K562 (cell line): Measurements from ENCODE around the gene CHPF2. TPM values are rescaled to one million over a fixed set of nuclear protein-coding genes. Genes with fewer than 3 reads are reported as not detected.

Source experiments
- CBFA2T2 ChIP-seq: fragments of 450-650 bp; conservative IDR thresholded peaks from 2 replicates; pipeline ENCODE4 v1.6.1; 2017; ENCODE audit warnings: mild to moderate bottlenecking
- CEBPG ChIP-seq, 3 experiments: fragments of 200-800 bp in 1 of 3; sonication (Bioruptor generic) in 1 of 3; sonication (generic) in 1 of 3; formaldehyde crosslinking in 1 of 3; IDR thresholded peaks in 2 of 3; conservative IDR thresholded peaks in 1 of 3; 2 replicates each; pipeline versions ENCODE4 v1.6.1 to v1.8.0; 2016 to 2022; ENCODE audit warnings: missing compliant biosample characterization in 2 of 3, missing genetic modification characterization in 2 of 3, mild to moderate bottlenecking in 1 of 3, missing genetic modification reagents in 1 of 3
- CREM ChIP-seq: IDR thresholded peaks from 2 replicates; pipeline ENCODE4 v1.6.1; 2014; ENCODE audit warnings: antibody characterized with exemption, low read depth
- KAT7 ChIP-seq: sonication (generic); formaldehyde crosslinking; IDR thresholded peaks from 2 replicates; pipeline ENCODE4 v1.8.0; 2022; ENCODE audit warnings: missing genetic modification reagents, mild to moderate bottlenecking, borderline replicate concordance
- RFX1 ChIP-seq: fragments of 450-650 bp; IDR thresholded peaks from 2 replicates; pipeline ENCODE4 v1.6.1; 2016; ENCODE audit warnings: mild to moderate bottlenecking, moderate library complexity
- SIN3B ChIP-seq: fragments of 450-650 bp; IDR thresholded peaks from 2 replicates; pipeline ENCODE4 v1.6.1; 2017; ENCODE audit warnings: low read depth, mild to moderate bottlenecking, moderate library complexity
- ZBTB1 ChIP-seq: sonication (generic); formaldehyde crosslinking; IDR thresholded peaks from 2 replicates; pipeline ENCODE4 v1.8.1; 2023; ENCODE audit warnings: missing genetic modification reagents, low read depth, mild to moderate bottlenecking, borderline replicate concordance
- ZC3H4 ChIP-seq: sonication (generic); formaldehyde crosslinking; IDR thresholded peaks from 2 replicates; pipeline ENCODE4 v1.9.0; 2021; ENCODE audit warnings: missing genetic modification reagents, borderline replicate concordance
- ZNF124 ChIP-seq: sonication (generic); formaldehyde crosslinking; IDR thresholded peaks from 2 replicates; pipeline ENCODE4 v1.8.1; 2022; ENCODE audit warnings: missing genetic modification reagents
- ZNF316 ChIP-seq: fragments of 450-650 bp; IDR thresholded peaks from 2 replicates; pipeline ENCODE4 v1.6.1; 2016
- ZNF551 ChIP-seq: fragments of 250-450 bp; sonication (Bioruptor Pico); IDR thresholded peaks from 2 replicates; pipeline ENCODE4 v1.5.0; 2021; ENCODE audit warnings: mild to moderate bottlenecking, moderate library complexity
- ZNF830 ChIP-seq: fragments of 250-450 bp; sonication (Bioruptor Pico); IDR thresholded peaks from 2 replicates; pipeline ENCODE4 v1.5.0; 2021; ENCODE audit warnings: mild to moderate bottlenecking
- ZZZ3 ChIP-seq: fragments of 450-650 bp; IDR thresholded peaks from 2 replicates; pipeline ENCODE4 v1.6.1; 2016; ENCODE audit warnings: antibody characterized with exemption, mild to moderate bottlenecking, moderate library complexity
- polyA plus RNA-seq, 8 experiments: library from polyadenylated mRNA; depleted of rRNA in 4 of 8; stranded (reverse) in 5 of 8; unstranded in 3 of 8; fragments of >200 nt; fragmentation: Nextera tagmentation in 2 of 8; fragmentation: Illumina TruSeq in 1 of 8; extraction: Ambion mirVana in 2 of 8; extraction: Trizol in 1 of 8; gene quantifications; 2 replicates each; pipeline versions ENCODE4 v1.2.1 to v1.2.3, GENCODE V29; 2011 to 2014; ENCODE audit warnings: inconsistent platforms in 1 of 8, missing spikeins in 1 of 8
- total RNA-seq, 7 experiments: library from RNA; depleted of rRNA in 6 of 7; stranded (reverse); fragments of >200 nt in 6 of 7; fragmentation: Illumina TruSeq in 2 of 7; extraction: Trizol in 2 of 7; gene quantifications; 2 replicates each; pipeline versions ENCODE4 v1.2.1 to v1.2.3, GENCODE V29; 2011 to 2021; ENCODE audit warnings: low replicate concordance in 1 of 7
- TF ChIP-seq, protein P1 (sequence below): fragments of 250-450 bp; sonication (Bioruptor Pico); IDR thresholded peaks from 2 replicates; pipeline ENCODE4 v1.4.0; 2020
- TF ChIP-seq, protein P2 (sequence below), 2 experiments: fragments of 450-650 bp in 1 of 2; sonication (generic) in 1 of 2; formaldehyde crosslinking in 1 of 2; IDR thresholded peaks in 1 of 2; conservative IDR thresholded peaks in 1 of 2; 2 replicates each; pipeline versions ENCODE4 v1.6.1 to v1.8.1; 2016 to 2023; ENCODE audit warnings: mild to moderate bottlenecking in 2 of 2, moderate library complexity in 2 of 2, inconsistent platforms in 1 of 2, missing genetic modification reagents in 1 of 2
- TF ChIP-seq, protein P3 (sequence below): fragments of 250-450 bp; sonication (Bioruptor Pico); IDR thresholded peaks from 2 replicates; pipeline ENCODE4 v1.4.0; 2020; ENCODE audit warnings: borderline replicate concordance
- TF ChIP-seq, protein P4 (sequence below): sonication (generic); formaldehyde crosslinking; IDR thresholded peaks from 2 replicates; pipeline ENCODE4 v1.8.1; 2023; ENCODE audit warnings: mild to moderate bottlenecking, missing genetic modification reagents

The CHPF2 gene
- total and polyA plus RNA-seq, 9 of the 15 experiments (the other 6 are each of a cell fraction or from before 2014, with no cell fraction given) = 0.08 to 32.8 (median 10.5) TPM

DNA sequence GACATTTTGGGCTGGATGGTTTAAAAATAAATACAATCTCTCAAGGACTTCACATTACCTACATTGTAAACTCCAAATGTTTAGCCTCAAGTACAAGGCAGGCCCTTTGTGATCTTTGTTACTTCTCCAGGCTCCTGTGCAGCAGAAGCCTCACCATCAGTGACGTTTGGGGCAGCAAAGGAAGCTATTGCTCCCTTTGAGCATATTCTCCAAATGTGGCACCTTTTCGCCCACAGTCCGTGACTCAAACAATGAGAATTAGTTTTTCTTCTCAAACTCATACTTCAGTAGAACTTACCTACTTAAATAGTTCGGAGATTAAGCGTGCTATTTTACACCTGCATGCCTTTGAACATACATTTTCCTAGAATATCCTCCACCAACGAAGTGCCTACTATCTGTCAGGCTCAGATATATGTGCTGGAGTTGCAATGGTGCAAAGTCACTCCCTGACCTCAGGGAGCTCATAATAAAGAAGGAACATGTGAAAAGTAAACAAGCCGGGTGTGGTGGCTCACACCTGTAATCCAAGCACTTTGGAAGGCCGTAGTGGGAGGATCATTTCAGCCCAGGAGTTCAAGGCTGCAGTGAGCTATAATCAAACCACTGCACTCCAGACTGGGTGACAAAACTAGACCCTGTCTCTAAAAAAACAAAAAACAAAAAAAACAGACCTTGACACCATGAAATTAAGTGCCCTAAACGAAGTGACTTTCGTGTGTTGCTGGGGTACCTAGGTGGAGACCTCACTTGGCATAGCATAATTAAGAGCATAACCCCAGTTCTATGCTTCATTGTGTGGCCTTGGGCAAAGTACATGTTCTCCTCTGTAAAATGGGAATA is 4.0 kb upstream of the CHPF2 start (continued):
- TF ChIP-seq, protein P1, sequence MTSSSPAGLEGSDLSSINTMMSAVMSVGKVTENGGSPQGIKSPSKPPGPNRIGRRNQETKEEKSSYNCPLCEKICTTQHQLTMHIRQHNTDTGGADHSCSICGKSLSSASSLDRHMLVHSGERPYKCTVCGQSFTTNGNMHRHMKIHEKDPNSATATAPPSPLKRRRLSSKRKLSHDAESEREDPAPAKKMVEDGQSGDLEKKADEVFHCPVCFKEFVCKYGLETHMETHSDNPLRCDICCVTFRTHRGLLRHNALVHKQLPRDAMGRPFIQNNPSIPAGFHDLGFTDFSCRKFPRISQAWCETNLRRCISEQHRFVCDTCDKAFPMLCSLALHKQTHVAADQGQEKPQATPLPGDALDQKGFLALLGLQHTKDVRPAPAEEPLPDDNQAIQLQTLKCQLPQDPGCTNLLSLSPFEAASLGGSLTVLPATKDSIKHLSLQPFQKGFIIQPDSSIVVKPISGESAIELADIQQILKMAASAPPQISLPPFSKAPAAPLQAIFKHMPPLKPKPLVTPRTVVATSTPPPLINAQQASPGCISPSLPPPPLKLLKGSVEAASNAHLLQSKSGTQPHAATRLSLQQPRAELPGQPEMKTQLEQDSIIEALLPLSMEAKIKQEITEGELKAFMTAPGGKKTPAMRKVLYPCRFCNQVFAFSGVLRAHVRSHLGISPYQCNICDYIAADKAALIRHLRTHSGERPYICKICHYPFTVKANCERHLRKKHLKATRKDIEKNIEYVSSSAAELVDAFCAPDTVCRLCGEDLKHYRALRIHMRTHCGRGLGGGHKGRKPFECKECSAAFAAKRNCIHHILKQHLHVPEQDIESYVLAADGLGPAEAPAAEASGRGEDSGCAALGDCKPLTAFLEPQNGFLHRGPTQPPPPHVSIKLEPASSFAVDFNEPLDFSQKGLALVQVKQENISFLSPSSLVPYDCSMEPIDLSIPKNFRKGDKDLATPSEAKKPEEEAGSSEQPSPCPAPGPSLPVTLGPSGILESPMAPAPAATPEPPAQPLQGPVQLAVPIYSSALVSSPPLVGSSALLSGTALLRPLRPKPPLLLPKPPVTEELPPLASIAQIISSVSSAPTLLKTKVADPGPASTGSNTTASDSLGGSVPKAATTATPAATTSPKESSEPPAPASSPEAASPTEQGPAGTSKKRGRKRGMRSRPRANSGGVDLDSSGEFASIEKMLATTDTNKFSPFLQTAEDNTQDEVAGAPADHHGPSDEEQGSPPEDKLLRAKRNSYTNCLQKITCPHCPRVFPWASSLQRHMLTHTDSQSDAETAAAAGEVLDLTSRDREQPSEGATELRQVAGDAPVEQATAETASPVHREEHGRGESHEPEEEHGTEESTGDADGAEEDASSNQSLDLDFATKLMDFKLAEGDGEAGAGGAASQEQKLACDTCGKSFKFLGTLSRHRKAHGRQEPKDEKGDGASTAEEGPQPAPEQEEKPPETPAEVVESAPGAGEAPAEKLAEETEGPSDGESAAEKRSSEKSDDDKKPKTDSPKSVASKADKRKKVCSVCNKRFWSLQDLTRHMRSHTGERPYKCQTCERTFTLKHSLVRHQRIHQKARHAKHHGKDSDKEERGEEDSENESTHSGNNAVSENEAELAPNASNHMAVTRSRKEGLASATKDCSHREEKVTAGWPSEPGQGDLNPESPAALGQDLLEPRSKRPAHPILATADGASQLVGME = no peak
- TF ChIP-seq, protein P2, sequence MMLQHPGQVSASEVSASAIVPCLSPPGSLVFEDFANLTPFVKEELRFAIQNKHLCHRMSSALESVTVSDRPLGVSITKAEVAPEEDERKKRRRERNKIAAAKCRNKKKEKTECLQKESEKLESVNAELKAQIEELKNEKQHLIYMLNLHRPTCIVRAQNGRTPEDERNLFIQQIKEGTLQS (IDR thresholded peaks at IDR 0.05) = no peak
- TF ChIP-seq, protein P2 (CRISPR knock-in tag; conservative IDR thresholded peaks at IDR 0.05) = 0 out of 2 replicates have a peak, but pooled peaks have one; percentile 7
- TF ChIP-seq ZC3H4 (CRISPR knock-in tag) (no peak), ZNF124 (CRISPR knock-in tag) (no peak), CREM (0 out of 2 replicates have a peak, but pooled peaks have one; percentile 13), CBFA2T2 (peak; percentile 37; the same call in 1 of the 2 replicates), RFX1 (no peak), SIN3B (no peak), ZNF830 (CRISPR knock-in tag) (no peak), ZNF316 (peak; percentile 80), CEBPG (CRISPR knock-in tag; IDR thresholded peaks at IDR 0.05) (no peak), CEBPG (tag; conservative IDR thresholded peaks at IDR 0.05 in 1 of 2, IDR thresholded peaks at IDR 0.05 in 1 of 2) (no peak), KAT7 (CRISPR knock-in tag) (peak; percentile 56; the same call in 1 of the 2 replicates), ZZZ3 (no peak), ZNF551 (CRISPR knock-in tag) (no peak), ZBTB1 (CRISPR knock-in tag) (no peak)
- TF ChIP-seq, protein P3, sequence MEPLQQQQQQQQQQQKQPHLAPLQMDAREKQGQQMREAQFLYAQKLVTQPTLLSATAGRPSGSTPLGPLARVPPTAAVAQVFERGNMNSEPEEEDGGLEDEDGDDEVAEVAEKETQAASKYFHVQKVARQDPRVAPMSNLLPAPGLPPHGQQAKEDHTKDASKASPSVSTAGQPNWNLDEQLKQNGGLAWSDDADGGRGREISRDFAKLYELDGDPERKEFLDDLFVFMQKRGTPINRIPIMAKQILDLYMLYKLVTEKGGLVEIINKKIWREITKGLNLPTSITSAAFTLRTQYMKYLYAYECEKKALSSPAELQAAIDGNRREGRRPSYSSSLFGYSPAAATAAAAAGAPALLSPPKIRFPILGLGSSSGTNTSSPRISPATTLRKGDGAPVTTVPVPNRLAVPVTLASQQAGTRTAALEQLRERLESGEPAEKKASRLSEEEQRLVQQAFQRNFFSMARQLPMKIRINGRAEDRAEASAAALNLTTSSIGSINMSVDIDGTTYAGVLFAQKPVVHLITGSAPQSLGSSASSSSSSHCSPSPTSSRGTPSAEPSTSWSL (CRISPR knock-in tag) = no peak
- TF ChIP-seq, protein P4, sequence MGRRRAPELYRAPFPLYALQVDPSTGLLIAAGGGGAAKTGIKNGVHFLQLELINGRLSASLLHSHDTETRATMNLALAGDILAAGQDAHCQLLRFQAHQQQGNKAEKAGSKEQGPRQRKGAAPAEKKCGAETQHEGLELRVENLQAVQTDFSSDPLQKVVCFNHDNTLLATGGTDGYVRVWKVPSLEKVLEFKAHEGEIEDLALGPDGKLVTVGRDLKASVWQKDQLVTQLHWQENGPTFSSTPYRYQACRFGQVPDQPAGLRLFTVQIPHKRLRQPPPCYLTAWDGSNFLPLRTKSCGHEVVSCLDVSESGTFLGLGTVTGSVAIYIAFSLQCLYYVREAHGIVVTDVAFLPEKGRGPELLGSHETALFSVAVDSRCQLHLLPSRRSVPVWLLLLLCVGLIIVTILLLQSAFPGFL (CRISPR knock-in tag) = no peak
